Osteoblast (primary cell): ENCODE measurements around the gene TPRX2. TPM values are rescaled to one million over a fixed set of nuclear protein-coding genes. Genes with fewer than 3 reads are reported as not detected.

Source experiments
- DNase-seq: peaks from one replicate; pipeline ENCODE4 v3.0.0; 2011; ENCODE audit warnings: low spot score, mixed read lengths; ENCODE audit not compliant: insufficient read length; ENCODE audit errors: missing footprints
- H2AFZ ChIP-seq: 2 replicates; pipeline ENCODE4 v1.6.0; 2011; ENCODE audit warnings: mild to moderate bottlenecking, low read length
- H3K27ac ChIP-seq: 2 replicates; pipeline ENCODE4 v1.5.1; 2011; ENCODE audit warnings: mild to moderate bottlenecking, low read depth, low read length, moderate library complexity
- H3K27me3 ChIP-seq: 2 replicates; pipeline ENCODE4 v1.6.0; 2012; ENCODE audit warnings: mild to moderate bottlenecking, control low read depth, inconsistent platforms, low read length, moderate library complexity; ENCODE audit not compliant: insufficient read depth
- H3K36me3 ChIP-seq: 2 replicates; pipeline ENCODE4 v1.5.1; 2011; ENCODE audit warnings: mild to moderate bottlenecking, low read length, control low read depth, moderate library complexity; ENCODE audit not compliant: insufficient read depth
- H3K4me1 ChIP-seq: 2 replicates; pipeline ENCODE4 v1.5.1; 2011; ENCODE audit warnings: mild to moderate bottlenecking, low read length, control low read depth, moderate library complexity; ENCODE audit not compliant: insufficient read depth
- H3K4me2 ChIP-seq: 2 replicates; pipeline ENCODE4 v1.6.0; 2011; ENCODE audit warnings: mild to moderate bottlenecking, low read length; ENCODE audit not compliant: insufficient read depth
- H3K4me3 ChIP-seq: fragments of 200-600 bp; sonication (generic); 3 replicates; pipeline ENCODE4 v1.5.1; 2012; ENCODE audit warnings: mild to moderate bottlenecking, low read length, inconsistent platforms; ENCODE audit not compliant: insufficient read depth
- H3K79me2 ChIP-seq: 2 replicates; pipeline ENCODE4 v1.6.0; 2012; ENCODE audit warnings: mild to moderate bottlenecking, low read length, control low read depth, inconsistent platforms; ENCODE audit not compliant: insufficient read depth
- H3K9me3 ChIP-seq: 2 replicates; pipeline ENCODE4 v1.5.1; 2011; ENCODE audit warnings: low read depth, low read length, control low read depth
- H4K20me1 ChIP-seq: 2 replicates; pipeline ENCODE4 v1.6.0; 2012; ENCODE audit warnings: mild to moderate bottlenecking, low read length, control low read depth; ENCODE audit not compliant: insufficient read depth
- total RNA-seq: library from RNA; depleted of rRNA; stranded (reverse); fragments of >200 nt; gene quantifications from 2 replicates; pipeline ENCODE4 v1.2.3, GENCODE V29; 2012
- TF ChIP-seq, protein P1 (sequence below): IDR thresholded peaks from 2 replicates; pipeline ENCODE4 v1.5.1; 2011; ENCODE audit warnings: mild to moderate bottlenecking, low read depth, low read length, moderate library complexity; ENCODE audit errors: extremely low read depth

The TPRX2 gene
- total RNA-seq, 1 donor = not detected

DNA sequence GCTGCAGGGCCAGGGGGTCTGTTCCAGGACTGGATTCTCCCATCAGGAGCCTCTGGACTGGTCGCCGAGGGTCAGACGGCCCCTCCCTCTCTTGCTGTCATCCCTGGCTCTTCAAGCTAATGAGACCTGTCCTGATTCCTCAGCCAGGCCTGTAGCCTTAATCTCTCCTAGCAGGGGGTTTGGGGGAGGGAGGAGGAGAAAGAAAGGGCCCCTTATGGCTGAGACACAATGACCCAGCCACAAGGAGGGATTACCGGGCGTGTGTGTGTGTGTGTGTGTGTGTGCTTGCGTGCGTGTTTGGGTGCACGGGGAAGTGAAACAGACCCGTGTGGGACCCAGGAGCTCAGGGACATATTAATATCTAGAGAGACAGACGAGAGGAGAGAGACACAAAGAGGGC, 39.2 kb upstream of the TPRX2 start:
- TF ChIP-seq, protein P1, sequence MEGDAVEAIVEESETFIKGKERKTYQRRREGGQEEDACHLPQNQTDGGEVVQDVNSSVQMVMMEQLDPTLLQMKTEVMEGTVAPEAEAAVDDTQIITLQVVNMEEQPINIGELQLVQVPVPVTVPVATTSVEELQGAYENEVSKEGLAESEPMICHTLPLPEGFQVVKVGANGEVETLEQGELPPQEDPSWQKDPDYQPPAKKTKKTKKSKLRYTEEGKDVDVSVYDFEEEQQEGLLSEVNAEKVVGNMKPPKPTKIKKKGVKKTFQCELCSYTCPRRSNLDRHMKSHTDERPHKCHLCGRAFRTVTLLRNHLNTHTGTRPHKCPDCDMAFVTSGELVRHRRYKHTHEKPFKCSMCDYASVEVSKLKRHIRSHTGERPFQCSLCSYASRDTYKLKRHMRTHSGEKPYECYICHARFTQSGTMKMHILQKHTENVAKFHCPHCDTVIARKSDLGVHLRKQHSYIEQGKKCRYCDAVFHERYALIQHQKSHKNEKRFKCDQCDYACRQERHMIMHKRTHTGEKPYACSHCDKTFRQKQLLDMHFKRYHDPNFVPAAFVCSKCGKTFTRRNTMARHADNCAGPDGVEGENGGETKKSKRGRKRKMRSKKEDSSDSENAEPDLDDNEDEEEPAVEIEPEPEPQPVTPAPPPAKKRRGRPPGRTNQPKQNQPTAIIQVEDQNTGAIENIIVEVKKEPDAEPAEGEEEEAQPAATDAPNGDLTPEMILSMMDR = no peak
- peaks cover 37% of the 10 kb centered on the region for H3K27me3 ChIP-seq
- H3K4me1 ChIP-seq = no peaks in the 10 kb centered on the region
- no peaks in the 10 kb centered on the region for H3K36me3 ChIP-seq
- no peak overlapping the region for H3K27ac ChIP-seq
- no peaks in the 10 kb centered on the region for H3K79me2 ChIP-seq
- H3K4me2 ChIP-seq = peak overlapping the region; percentile 28
- no peak overlapping the region for H3K4me3 ChIP-seq
- H3K9me3 ChIP-seq = no peaks in the 10 kb centered on the region
- no peak overlapping the region for H2AFZ ChIP-seq
- H4K20me1 ChIP-seq = no peaks in the 10 kb centered on the region
- DNase-seq = no peak

DNA sequence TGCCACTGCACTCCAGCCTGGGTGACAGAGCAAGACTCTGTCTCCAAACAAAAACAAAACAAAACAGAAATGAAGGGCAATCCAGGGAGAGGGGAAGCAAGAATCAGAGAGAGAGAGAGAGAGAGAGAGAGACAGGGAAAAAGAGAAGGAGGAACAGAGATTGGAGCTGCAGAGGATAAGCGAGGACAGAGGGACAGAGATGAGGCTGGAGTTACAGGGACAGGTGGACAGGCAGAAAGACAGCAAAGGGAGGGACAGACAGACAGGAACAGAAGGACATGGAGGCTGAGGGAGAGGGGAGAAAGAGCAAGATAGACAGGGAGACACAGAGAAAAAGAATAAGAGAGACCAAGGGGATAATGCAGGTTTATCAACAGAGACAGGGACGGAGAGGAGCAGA, 38.6 kb upstream of the TPRX2 start:
- no peak for DNase-seq
- Histone ChIP-seq H3K9me3 (no peaks in the 10 kb centered on the region), H3K79me2 (no peaks in the 10 kb centered on the region), H3K36me3 (no peaks in the 10 kb centered on the region), H2AFZ (no peak overlapping the region), H3K4me2 (peak overlapping the region; percentile 28), H4K20me1 (no peaks in the 10 kb centered on the region), H3K27ac (no peak overlapping the region), H3K27me3 (peaks cover 37% of the 10 kb centered on the region), H3K4me1 (no peaks in the 10 kb centered on the region), H3K4me3 (no peak overlapping the region)
- TF ChIP-seq, protein P1 = no peak

DNA sequence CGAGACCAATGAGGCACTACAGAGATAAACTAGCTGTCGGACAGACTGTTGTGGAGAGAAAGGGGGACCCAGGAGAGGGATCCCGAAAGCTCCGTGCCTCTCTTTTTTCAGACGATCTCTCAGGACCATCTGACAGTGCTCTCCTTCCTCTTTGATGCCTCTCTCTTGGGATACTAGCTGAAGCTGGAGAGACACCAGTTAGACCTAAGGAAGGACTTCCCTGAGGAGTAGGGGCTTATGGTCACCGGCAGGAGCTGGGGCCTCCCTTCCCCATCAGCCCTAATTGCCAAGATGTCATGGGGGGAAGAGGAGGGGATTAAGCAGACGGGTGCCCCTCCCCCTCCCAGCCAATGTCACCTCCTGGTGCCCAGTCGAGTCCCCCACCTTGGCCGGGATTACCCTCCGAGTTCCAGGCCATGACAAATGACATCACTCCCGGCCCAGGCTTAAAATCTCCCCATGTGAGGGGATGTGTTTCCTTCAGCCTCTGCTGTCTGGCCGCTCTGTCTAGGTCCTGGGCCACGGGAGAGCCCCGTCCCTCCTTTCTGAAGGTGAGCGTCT, 37.5 kb upstream of the TPRX2 start, which contains the start of gene CRX:
Gene CRX, plus strand, starts transcription at position 478 of the 561 bp plus-strand sequence. CDS start 12,507 bp downstream, outside the sequence.
- Histone ChIP-seq H3K4me2 (no peak within 1 kb of the TSS), H3K4me1 (no peaks in the 10 kb centered on the region), H3K27me3 (peaks cover 38% of the 10 kb centered on the region), H4K20me1 (no peaks in the 10 kb centered on the region), H3K79me2 (no peaks in the 10 kb centered on the region), H3K27ac (no peak within 1 kb of the TSS), H3K4me3 (no peak within 1 kb of the TSS), H2AFZ (no peak within 1 kb of the TSS), H3K36me3 (no peaks in the 10 kb centered on the region), H3K9me3 (no peaks in the 10 kb centered on the region)
- DNase-seq = no peak
- TF ChIP-seq, protein P1 = no peak

DNA sequence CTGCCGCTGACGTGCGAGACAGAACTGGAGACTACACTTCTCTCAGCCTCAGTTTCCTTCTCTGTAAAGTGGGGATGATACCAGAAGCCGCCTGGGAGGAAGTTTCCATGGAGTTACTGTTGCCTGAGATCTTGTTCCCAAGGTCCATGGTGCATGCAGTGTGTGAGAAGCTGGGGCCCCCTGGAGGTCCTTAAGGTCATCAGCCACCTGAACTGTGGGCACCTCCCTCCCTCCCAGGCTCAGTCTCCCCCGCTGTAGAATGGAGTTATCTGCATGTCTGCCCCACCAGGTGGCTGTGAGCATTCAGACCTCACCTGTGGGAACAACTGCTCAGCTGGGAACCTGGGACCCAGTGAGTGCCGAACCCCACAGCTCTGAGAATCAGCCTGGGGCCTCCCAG, 34.6 kb upstream of the TPRX2 start:
- no peak overlapping the region for H3K4me3 ChIP-seq
- H4K20me1 ChIP-seq = no peaks in the 10 kb centered on the region
- TF ChIP-seq, protein P1 = no peak
- peaks cover 6% of the 10 kb centered on the region for H3K9me3 ChIP-seq
- H3K36me3 ChIP-seq = no peaks in the 10 kb centered on the region
- no peaks in the 10 kb centered on the region for H3K79me2 ChIP-seq
- no peaks in the 10 kb centered on the region for H3K4me1 ChIP-seq
- DNase-seq = no peak
- H3K27me3 ChIP-seq = peaks cover 39% of the 10 kb centered on the region
- no peak overlapping the region for H3K4me2 ChIP-seq
- H2AFZ ChIP-seq = no peak overlapping the region
- no peak overlapping the region for H3K27ac ChIP-seq
